DOHH2 (cell line): Measurements from ENCODE around the gene NLRP8.

Source experiments
- H3F3A ChIP-seq: fragments of 200-600 bp; sonication (generic), shearing (Covaris generic); 2 replicates; pipeline ENCODE4 v1.6.0; 2016; ENCODE audit warnings: antibody characterized with exemption, mild to moderate bottlenecking; ENCODE audit not compliant: control insufficient read depth, insufficient read depth
- H3K27ac ChIP-seq: fragments of 200-600 bp; sonication (generic); 2 replicates; pipeline ENCODE4 v1.5.1; 2014; ENCODE audit warnings: low read depth, mild to moderate bottlenecking, low read length, moderate library complexity
- H3K27me3 ChIP-seq: fragments of 200-600 bp; sonication (generic); 2 replicates; pipeline ENCODE4 v1.6.1; 2014; ENCODE audit warnings: mild to moderate bottlenecking, low read length, mixed read lengths; ENCODE audit not compliant: control insufficient read depth
- H3K36me3 ChIP-seq: fragments of 200-600 bp; sonication (generic); 2 replicates; pipeline ENCODE4 v1.6.1; 2014; ENCODE audit warnings: mild to moderate bottlenecking, low read length, moderate library complexity, mixed read lengths; ENCODE audit not compliant: control insufficient read depth
- H3K4me1 ChIP-seq: fragments of 200-600 bp; sonication (generic); 2 replicates; pipeline ENCODE4 v1.6.1; 2014; ENCODE audit warnings: mild to moderate bottlenecking, low read length, mixed read lengths; ENCODE audit not compliant: control insufficient read depth
- H3K4me2 ChIP-seq: fragments of 200-600 bp; sonication (generic); 2 replicates; pipeline ENCODE4 v1.6.0; 2014; ENCODE audit warnings: mild to moderate bottlenecking, low read length, moderate library complexity
- H3K4me3 ChIP-seq: fragments of 200-600 bp; sonication (generic); 2 replicates; pipeline ENCODE4 v1.5.1; 2014; ENCODE audit warnings: mild to moderate bottlenecking, low read length, mixed read lengths
- H3K79me2 ChIP-seq: fragments of 200-600 bp; sonication (generic); 2 replicates; pipeline ENCODE4 v1.6.1; 2014; ENCODE audit warnings: mild to moderate bottlenecking, low read length, mixed read lengths; ENCODE audit not compliant: control insufficient read depth
- H3K9me2 ChIP-seq: fragments of 200-600 bp; sonication (generic); replicated peaks from 2 replicates; pipeline ENCODE4 v1.6.1; 2014; ENCODE audit warnings: mild to moderate bottlenecking, low read length, mixed read lengths; ENCODE audit not compliant: control insufficient read depth
- H3K9me3 ChIP-seq: fragments of 200-600 bp; sonication (generic); 2 replicates; pipeline ENCODE4 v1.6.1; 2014; ENCODE audit warnings: antibody characterized with exemption, low read length, mixed read lengths; ENCODE audit not compliant: control insufficient read depth, insufficient read depth
- H4K20me1 ChIP-seq: fragments of 200-600 bp; sonication (generic); 2 replicates; pipeline ENCODE4 v1.6.0; 2014; ENCODE audit warnings: low read depth, mild to moderate bottlenecking, antibody characterized with exemption, low read length, moderate library complexity; ENCODE audit not compliant: control insufficient read depth, insufficient read depth
- CTCF ChIP-seq: fragments of 200-600 bp; sonication (generic); IDR thresholded peaks from one replicate; pipeline ENCODE4 v1.5.1; 2014; ENCODE audit warnings: antibody characterized with exemption, mild to moderate bottlenecking, low read depth, low read length; ENCODE audit not compliant: poor library complexity, severe bottlenecking
- EZH2phosphoT487 ChIP-seq: fragments of 200-600 bp; sonication (generic); IDR thresholded peaks from 2 replicates; pipeline ENCODE4 v1.6.1; 2017; ENCODE audit warnings: borderline replicate concordance, mild to moderate bottlenecking, antibody characterized with exemption, low read length, moderate library complexity, mixed read lengths

The NLRP8 gene

DNA sequence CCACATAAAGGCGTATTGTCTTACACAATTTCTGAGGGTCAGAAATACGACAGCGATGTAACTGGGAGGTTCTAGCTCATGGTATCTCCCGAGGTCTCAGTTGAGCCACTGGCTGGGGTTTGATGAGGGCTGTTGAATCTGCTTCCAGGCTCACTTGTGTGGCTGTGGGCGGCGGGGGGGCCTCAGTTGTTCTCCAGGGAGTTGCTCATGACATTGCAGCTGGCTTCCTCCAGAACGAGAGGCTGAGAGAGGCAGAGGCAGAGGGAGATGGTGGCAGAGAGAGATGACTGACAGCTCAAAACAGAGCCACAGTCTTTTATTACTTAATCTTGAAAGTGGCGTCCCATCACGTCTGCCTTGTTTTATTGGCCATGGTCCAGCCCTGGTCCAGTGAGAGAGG is 32.8 kb downstream of the NLRP8 start:
- Histone ChIP-seq H3F3A (no peaks in the 10 kb centered on the region), H3K27ac (no peak overlapping the region), H3K27me3 (no peaks in the 10 kb centered on the region), H3K9me2 (no peaks in the 10 kb centered on the region), H3K36me3 (no peaks in the 10 kb centered on the region), H3K79me2 (no peaks in the 10 kb centered on the region), H3K4me1 (no peaks in the 10 kb centered on the region), H3K4me2 (no peak overlapping the region), H4K20me1 (no peaks in the 10 kb centered on the region), H3K4me3 (no peak overlapping the region), H3K9me3 (no peaks in the 10 kb centered on the region)
- TF ChIP-seq CTCF = no peak
- TF ChIP-seq EZH2phosphoT487 = no peak

- H3K4me1 ChIP-seq = no peaks in the 10 kb centered on the region
- no peaks in the 10 kb centered on the region for H4K20me1 ChIP-seq
- no peaks in the 10 kb centered on the region for H3K36me3 ChIP-seq
- no peak overlapping the region for H3K27ac ChIP-seq
- H3K4me2 ChIP-seq = no peak overlapping the region
- H3F3A ChIP-seq = no peaks in the 10 kb centered on the region
- H3K9me2 ChIP-seq = no peaks in the 10 kb centered on the region
- H3K27me3 ChIP-seq = no peaks in the 10 kb centered on the region
- no peak overlapping the region for H3K4me3 ChIP-seq
- TF ChIP-seq CTCF (no peak), EZH2phosphoT487 (no peak)
- no peaks in the 10 kb centered on the region for H3K9me3 ChIP-seq
- no peaks in the 10 kb centered on the region for H3K79me2 ChIP-seq
Measured at GRCh38 chr19:55985254-55985653, 37.6 kb downstream of the NLRP8 start.

- Histone ChIP-seq H3F3A (no peaks in the 10 kb centered on the region), H3K9me2 (no peaks in the 10 kb centered on the region), H3K9me3 (no peaks in the 10 kb centered on the region), H3K79me2 (no peaks in the 10 kb centered on the region), H3K4me2 (no peak within 1 kb of the TSS), H3K4me1 (no peaks in the 10 kb centered on the region), H4K20me1 (no peaks in the 10 kb centered on the region), H3K36me3 (no peaks in the 10 kb centered on the region), H3K27me3 (no peaks in the 10 kb centered on the region), H3K27ac (no peak within 1 kb of the TSS), H3K4me3 (no peak within 1 kb of the TSS)
- TF ChIP-seq EZH2phosphoT487 (no peak), CTCF (no peak)
Measured at GRCh38 chr19:55986487-55986886, 38.9 kb downstream of the NLRP8 start, which contains the start of gene NLRP5. NLRP5 (plus strand) TSS chr19:55986775.

GRCh38 chr19:55990831-55991230 is 43.2 kb downstream of the NLRP8 start:
- no peak for TF ChIP-seq EZH2phosphoT487
- no peak for TF ChIP-seq CTCF
- H3K79me2 ChIP-seq = no peaks in the 10 kb centered on the region
- H3K4me2 ChIP-seq = no peak overlapping the region
- no peak overlapping the region for H3K4me3 ChIP-seq
- H3F3A ChIP-seq = peaks cover 2% of the 10 kb centered on the region; the same call in 1 of the 2 replicates
- no peaks in the 10 kb centered on the region for H3K36me3 ChIP-seq
- no peaks in the 10 kb centered on the region for H3K4me1 ChIP-seq
- no peaks in the 10 kb centered on the region for H3K27me3 ChIP-seq
- no peaks in the 10 kb centered on the region; the same call in 1 of the 2 replicates for H3K9me3 ChIP-seq
- H3K27ac ChIP-seq = no peak overlapping the region
- H3K9me2 ChIP-seq = no peaks in the 10 kb centered on the region
- H4K20me1 ChIP-seq = no peaks in the 10 kb centered on the region
